Putamen (tissue), 1 donor: ENCODE results near the gene SAP30BP.

ENCODE experiments used
- DNase-seq: peaks from one replicate; pipeline ENCODE4 v3.0.0-alpha.2; 2016; ENCODE audit warnings: low spot score

The SAP30BP gene

GRCh38 chr17:75666959-75667790 lies at the start of gene SAP30BP, which contains the start of gene RECQL5:
SAP30BP (plus strand) TSS chr17:75667338; CDS start chr17:75667373, 35 bp downstream.
RECQL5 (minus strand) TSS chr17:75667154; CDS start chr17:75666557, 597 bp downstream.
- peak; percentile 98 for DNase-seq

GRCh38 chr17:75617675-75618074 lies 49.5 kb upstream of the SAP30BP start:
- no peak for DNase-seq

DNA sequence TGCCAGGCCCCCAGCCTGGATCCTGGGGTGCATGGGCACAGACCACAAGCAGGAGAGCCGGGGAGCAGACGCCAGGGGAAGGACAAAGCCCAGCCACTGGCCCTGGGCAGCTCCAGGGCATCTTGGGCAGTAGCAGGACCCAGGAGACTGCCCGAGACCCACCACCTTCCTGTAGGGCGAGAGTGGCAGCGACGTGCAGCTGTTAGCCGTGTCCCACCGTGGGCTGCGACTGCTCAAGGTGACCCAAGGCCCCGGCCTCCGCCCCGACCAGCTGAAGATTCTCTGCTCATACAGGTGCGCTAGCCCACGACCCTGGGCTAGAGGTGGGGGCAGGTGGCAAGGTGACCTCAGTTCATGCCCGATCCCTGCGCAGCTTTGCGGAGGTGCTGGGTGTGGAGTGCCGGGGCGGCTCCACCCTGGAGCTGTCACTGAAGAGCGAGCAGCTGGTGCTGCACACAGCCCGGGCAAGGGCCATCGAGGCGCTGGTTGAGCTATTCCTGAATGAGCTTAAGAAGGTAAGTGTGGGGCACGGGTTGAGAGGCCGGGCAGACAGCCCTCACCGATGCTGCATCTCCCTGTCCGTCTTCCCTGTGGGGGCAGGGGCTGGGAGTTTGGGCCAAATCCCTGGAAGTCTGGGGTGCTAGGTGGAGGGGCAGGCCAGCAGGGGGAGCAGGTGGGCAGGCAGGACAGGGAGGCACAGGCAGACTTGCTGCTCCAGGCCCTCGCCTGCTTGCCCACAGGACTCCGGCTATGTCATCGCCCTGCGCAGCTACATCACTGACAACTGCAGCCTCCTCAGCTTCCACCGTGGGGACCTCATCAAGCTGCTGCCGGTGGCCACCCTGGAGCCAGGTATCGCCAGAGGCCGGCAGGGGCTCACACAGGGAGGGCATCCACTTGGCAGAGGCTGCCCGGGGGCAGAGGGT lies 47.4 kb upstream of the SAP30BP start:
- no peak for DNase-seq

- DNase-seq: no peak
These were observed 45.6 kb upstream of the SAP30BP start for GRCh38 chr17:75621489-75621888.

GRCh38 chr17:75622076-75622475 lies 45.1 kb upstream of the SAP30BP start:
- DNase-seq: no peak

DNA sequence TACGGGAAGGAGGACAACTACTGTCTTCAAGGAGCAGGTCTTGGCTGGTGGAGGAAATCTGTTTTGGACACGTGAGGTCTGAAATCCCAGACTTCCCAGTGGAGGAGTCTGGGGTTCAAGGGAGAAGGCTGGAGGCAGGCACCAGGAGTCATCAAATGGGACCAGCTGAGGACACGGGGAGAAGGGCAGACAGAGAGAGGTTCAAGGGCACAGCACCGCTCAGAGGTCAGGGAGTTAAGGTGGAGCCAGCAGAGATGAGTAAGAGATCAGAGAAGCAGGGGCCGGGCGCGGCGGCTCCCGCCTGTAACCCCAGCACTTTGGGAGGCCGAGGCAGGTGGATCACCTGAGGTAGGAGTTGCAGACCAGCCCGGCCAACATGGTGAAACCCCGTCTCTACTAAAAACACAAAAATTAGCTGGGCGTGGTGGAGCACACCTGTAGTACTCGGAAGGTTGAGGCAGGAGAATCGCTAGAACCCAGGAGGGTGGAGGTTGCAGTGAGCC lies 44.3 kb upstream of the SAP30BP start:
- DNase-seq: no peak

DNA sequence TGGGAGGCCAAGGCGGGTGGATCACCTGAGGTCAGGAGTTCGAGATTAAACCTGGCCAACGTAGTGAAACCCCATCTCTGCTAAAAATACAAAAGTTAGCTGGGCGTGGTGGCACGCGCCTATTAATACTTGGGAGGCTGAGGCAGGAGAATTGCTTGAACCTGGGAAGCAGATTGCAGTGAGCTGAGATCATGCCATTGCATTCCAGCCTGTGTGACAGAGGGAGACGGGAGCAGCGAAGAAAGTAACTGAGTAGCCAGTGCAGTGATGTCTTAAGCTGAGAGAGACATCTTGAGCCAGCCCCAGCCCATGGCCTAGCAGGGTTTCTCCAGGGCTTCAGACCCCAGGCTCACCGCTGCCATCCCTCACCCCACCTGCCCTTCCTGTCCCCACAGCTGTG lies 43.8 kb upstream of the SAP30BP start:
- DNase-seq: no peak

GRCh38 chr17:75624021-75624420 lies 43.1 kb upstream of the SAP30BP start:
- DNase-seq: no peak

- DNase-seq: no peak
These were observed 42.3 kb upstream of the SAP30BP start for GRCh38 chr17:75624714-75625345.

DNA sequence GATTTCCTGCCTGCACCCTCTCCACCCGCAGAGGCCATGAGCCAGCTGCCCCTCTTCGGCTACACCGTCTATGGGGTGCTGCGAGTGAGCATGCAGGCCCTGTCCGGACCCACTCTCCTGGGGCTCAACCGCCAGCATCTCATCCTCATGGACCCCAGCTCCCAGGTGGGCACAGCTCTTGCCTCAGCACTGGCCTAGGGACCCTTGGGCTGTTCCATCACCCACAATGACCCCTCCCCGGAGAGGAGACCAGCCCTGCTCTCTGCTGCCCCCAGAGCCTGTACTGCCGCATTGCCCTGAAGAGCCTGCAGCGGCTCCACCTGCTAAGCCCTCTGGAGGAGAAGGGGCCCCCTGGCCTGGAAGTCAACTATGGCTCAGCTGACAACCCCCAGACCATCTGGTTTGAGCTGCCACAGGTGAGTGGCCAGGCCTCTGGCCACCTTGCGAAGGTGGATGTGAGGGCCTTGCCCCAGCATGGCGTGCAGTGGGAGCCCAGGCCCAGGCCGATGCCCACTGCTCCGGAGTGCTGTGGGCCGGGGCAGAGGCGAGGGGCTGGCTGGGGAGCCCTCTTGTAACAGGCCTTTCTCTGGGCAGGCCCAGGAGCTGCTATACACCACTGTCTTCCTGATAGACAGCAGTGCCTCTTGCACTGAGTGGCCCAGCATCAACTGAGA lies 41.2 kb upstream of the SAP30BP start:
- no peak for DNase-seq

DNA sequence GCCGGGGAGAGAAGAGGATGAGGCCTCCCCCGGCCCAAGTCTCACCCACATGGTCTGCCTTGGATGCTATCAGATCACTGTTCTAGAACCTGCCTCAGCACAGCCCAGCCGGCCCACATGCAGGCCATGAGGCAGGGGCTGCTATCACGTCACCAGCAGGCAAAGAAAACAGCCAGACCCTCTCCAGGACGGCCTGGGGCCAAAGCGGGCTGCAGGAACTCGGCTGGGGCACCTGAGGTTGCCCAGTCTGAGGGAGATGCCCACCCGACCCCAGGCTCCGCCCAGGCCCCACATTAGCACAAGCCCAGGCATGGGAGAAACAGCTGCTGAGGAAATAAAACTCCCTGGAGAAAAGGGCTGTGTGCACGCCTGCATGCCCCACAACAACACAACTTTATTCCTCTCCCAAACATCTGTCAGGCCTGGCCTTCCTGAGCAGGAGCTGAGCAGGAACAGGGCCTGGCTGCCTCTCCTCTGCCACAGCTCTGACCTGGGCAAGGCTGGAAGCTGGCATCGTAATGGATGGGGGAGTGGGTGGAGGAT lies 40.6 kb upstream of the SAP30BP start:
- DNase-seq: no peak

DNA sequence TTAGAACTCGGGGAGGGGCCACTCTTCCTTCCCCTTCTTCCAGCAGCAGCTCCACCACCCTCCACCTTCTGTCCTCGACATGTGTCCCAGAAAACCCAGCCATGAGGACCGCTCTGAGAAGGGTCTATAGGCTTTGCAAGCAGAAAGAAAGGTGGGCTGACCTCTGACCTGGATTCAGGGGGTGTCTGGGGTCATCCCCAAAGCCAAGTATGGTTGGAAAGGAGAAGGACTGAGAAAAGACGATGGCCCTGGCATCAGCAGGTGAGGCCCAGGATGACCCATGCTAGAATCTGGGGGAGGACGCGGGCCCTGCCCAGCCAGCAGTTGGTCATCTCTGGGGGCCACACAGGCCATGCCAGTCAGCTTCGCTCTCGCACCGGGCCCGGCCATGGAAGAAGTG lies 40.0 kb upstream of the SAP30BP start:
- no peak for DNase-seq

GRCh38 chr17:75628425-75628824 lies 38.7 kb upstream of the SAP30BP start:
- no peak for DNase-seq

- no peak for DNase-seq
These were observed 38.0 kb upstream of the SAP30BP start for GRCh38 chr17:75629157-75629556.

DNA sequence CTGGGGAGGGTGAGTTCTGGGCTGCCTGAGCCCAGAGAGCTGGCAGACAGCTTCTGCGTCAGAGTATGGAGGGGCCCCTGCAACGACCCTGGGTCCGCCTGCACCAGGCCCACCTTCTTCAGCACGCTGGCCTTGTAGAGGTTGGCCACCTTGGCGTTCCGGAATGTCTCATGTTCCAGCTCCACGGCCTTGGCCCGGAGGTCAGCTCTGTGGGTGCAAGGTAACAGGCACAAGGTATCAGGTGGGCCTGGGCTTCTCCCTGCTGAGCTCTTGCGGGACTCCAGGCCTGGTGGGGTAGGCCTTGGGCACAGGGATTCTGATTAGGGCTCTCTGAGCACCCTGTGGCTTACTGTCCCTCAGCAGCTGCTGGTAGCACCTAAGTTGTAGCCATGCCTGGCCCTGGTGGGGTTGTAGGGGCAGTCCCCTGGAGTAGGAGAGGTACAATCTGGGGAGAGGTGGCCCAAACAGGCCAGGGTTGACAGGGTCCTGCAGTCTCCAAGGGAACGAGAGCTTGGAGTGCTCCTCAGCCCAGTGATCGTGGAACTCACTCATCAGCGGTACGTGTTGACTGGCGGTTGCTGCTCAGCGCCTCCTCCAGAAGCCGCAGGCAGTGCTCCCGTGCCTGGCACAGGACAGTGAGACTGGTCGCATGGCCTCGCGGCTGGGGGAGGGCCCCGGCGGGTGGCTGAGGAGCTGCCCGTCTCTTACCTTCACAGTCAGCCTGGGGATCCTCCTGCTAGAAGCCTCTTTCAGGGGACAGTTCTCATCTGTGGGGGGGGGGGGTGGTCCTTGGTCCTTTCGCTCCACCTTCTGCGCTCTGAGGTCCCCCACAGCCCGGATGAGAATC lies 36.8 kb upstream of the SAP30BP start:
- no peak for DNase-seq

- DNase-seq: no peak
These were observed 35.8 kb upstream of the SAP30BP start for GRCh38 chr17:75631353-75631752.

- DNase-seq: no peak
These were observed 34.7 kb upstream of the SAP30BP start for GRCh38 chr17:75632428-75632827.

DNA sequence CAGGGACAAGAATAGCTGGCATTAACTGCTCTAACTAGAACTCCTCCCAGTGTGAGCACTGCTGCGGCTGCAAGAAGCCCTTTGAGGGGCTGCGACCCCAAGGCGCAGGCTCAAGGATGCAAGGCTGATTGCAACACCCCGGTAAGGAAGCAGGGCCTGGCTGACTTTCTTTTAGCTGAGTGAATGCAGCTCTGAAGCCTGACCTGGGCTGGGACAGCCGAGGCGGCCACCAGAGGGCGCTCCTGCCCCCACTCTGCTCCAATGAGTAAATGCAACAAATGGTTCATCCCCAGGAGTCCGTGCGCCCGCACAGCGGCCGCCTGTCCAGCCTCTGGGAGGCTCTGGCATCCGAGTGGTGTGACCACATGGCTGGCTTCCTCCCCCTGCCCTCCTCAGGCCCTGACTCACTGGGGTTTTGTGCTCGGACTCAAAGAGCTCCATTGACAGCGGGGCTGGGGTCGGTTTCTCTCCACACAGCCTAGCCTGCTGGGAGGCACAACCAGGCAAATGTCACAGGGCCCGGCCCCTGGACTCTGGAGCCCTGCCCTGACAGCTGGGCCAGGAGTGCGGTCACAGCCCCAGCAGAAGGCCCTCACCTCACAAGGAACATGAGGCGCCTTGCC lies 34.2 kb upstream of the SAP30BP start, which contains the start of gene SMIM5:
SMIM5 (plus strand) TSS at position 572 of the 623 bp plus-strand sequence. CDS start 6,768 bp downstream, outside the sequence.
- peak; percentile 98 for DNase-seq

- DNase-seq: peak; percentile 82
These were observed 33.4 kb upstream of the SAP30BP start for GRCh38 chr17:75633486-75634375.
